Measurements from ENCODE around the gene IFI16.
"Not testable (repeated sequence)": the region's sequence is repeated elsewhere in the genome, so short reads cannot be mapped to it uniquely, and the experiment has no call there.

IFI16 gene

GRCh38 chr1:159007726-159008125 is 2.0 kb upstream of the IFI16 start:
- no peak for DNase-seq (ENCODE audit: extremely low read depth in 1 of 2, low read depth in 1 of 2)

GRCh38 chr1:159008744-159009188 is 941 bp upstream of the IFI16 start:
- DNase-seq (ENCODE audit: extremely low read depth in 1 of 2, low read depth in 1 of 2): peak in 1 of 2 donors; percentile 61

GRCh38 chr1:159009287-159009686 is 420 bp upstream of the IFI16 start:
- DNase-seq (ENCODE audit: extremely low read depth in 1 of 2, low read depth in 1 of 2): no peak

GRCh38 chr1:159010391-159010790 is 684 bp downstream of the IFI16 start:
- DNase-seq (ENCODE audit: extremely low read depth in 1 of 2, low read depth in 1 of 2): no peak

GRCh38 chr1:159011001-159011400 is 1.3 kb downstream of the IFI16 start:
- not testable (repeated sequence) for DNase-seq (ENCODE audit: extremely low read depth in 1 of 2, low read depth in 1 of 2)

GRCh38 chr1:159011751-159012150 is 2.0 kb downstream of the IFI16 start:
- no peak for DNase-seq (ENCODE audit: extremely low read depth in 1 of 2, low read depth in 1 of 2)

GRCh38 chr1:159012495-159012894 is 2.8 kb downstream of the IFI16 start:
- peak in 1 of 2 donors; percentile 68 for DNase-seq (ENCODE audit: extremely low read depth in 1 of 2, low read depth in 1 of 2)

GRCh38 chr1:159014003-159014571 is 4.4 kb downstream of the IFI16 start:
- DNase-seq (ENCODE audit: extremely low read depth in 1 of 2, low read depth in 1 of 2): no peak

GRCh38 chr1:159014851-159015250 is 5.1 kb downstream of the IFI16 start:
- no peak for DNase-seq (ENCODE audit: extremely low read depth in 1 of 2, low read depth in 1 of 2)

- DNase-seq (ENCODE audit: extremely low read depth in 1 of 2, low read depth in 1 of 2): peak in 1 of 2 donors; percentile 73
Observed at GRCh38 chr1:159015440-159015909, 5.8 kb downstream of the IFI16 start.

- no peak for DNase-seq (ENCODE audit: extremely low read depth in 1 of 2, low read depth in 1 of 2)
Observed at GRCh38 chr1:159023723-159024122, 14.0 kb downstream of the IFI16 start.

- no peak for DNase-seq (ENCODE audit: extremely low read depth in 1 of 2, low read depth in 1 of 2)
Observed at GRCh38 chr1:159025043-159025442, 15.3 kb downstream of the IFI16 start.

GRCh38 chr1:159026841-159027240 is 17.1 kb downstream of the IFI16 start:
- DNase-seq (ENCODE audit: extremely low read depth in 1 of 2, low read depth in 1 of 2): not testable (repeated sequence)

- DNase-seq (ENCODE audit: extremely low read depth in 1 of 2, low read depth in 1 of 2): no peak
Observed at GRCh38 chr1:159030311-159030710, 20.6 kb downstream of the IFI16 start.

- DNase-seq (ENCODE audit: extremely low read depth in 1 of 2, low read depth in 1 of 2): no peak
Observed at GRCh38 chr1:159030877-159031447, 21.3 kb downstream of the IFI16 start.

GRCh38 chr1:159040206-159040605 is 30.5 kb downstream of the IFI16 start:
- no peak for DNase-seq (ENCODE audit: extremely low read depth in 1 of 2, low read depth in 1 of 2)

GRCh38 chr1:159040893-159041724 is 31.4 kb downstream of the IFI16 start:
- no peak for DNase-seq (ENCODE audit: extremely low read depth in 1 of 2, low read depth in 1 of 2)

- not testable (repeated sequence) for DNase-seq (ENCODE audit: extremely low read depth in 1 of 2, low read depth in 1 of 2)
Observed at GRCh38 chr1:159046486-159046885, 36.8 kb downstream of the IFI16 start.

- no peak for DNase-seq (ENCODE audit: extremely low read depth in 1 of 2, low read depth in 1 of 2)
Observed at GRCh38 chr1:159051436-159051835, 41.7 kb downstream of the IFI16 start.

- DNase-seq (ENCODE audit: extremely low read depth in 1 of 2, low read depth in 1 of 2): no peak
Observed at GRCh38 chr1:159054427-159054826, 44.7 kb downstream of the IFI16 start.

GRCh38 chr1:159055181-159055641 is 45.5 kb downstream of the IFI16 start:
- DNase-seq (ENCODE audit: extremely low read depth in 1 of 2, low read depth in 1 of 2): no peak
